ENCODE data around the gene GNRHR.
"Not testable (repeated sequence)": the region's sequence is repeated elsewhere in the genome, so short reads cannot be mapped to it uniquely, and the experiment has no call there.

The GNRHR gene, protein sequence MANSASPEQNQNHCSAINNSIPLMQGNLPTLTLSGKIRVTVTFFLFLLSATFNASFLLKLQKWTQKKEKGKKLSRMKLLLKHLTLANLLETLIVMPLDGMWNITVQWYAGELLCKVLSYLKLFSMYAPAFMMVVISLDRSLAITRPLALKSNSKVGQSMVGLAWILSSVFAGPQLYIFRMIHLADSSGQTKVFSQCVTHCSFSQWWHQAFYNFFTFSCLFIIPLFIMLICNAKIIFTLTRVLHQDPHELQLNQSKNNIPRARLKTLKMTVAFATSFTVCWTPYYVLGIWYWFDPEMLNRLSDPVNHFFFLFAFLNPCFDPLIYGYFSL

GRCh38 chr4:67754288-67754687, at the start of gene GNRHR:
GNRHR (minus strand) TSS chr4:67754388; CDS start chr4:67754335, 53 bp downstream.
- DNase-seq (ENCODE audit: low read depth in 2 of 2) = no peak

- no peak for DNase-seq (ENCODE audit: low read depth in 2 of 2)
These were observed 42.6 kb upstream of the GNRHR start for GRCh38 chr4:67796810-67797209.

- no peak for DNase-seq (ENCODE audit: low read depth in 2 of 2)
These were observed 36.5 kb upstream of the GNRHR start for GRCh38 chr4:67790721-67791120.

DNA sequence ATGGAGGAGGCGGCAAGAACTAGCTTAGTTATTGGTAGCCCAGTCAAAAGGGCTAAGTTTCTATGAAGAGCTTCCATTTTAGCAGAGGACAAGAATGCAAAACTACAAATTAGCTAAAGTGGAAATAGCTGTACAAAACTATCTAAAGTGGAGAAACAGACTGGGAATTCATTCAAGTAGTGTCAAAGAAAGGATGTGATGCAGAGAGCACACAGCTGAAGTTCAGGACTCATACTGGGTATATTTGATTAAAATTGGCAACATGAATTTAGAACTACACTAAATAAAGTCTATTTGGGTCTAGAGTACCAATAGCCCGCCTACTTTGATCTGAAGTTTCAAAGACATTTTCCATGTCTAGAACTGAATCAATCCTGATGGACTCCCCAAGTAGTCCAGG, 33.1 kb upstream of the GNRHR start:
- no peak for DNase-seq (ENCODE audit: low read depth in 2 of 2)

DNA sequence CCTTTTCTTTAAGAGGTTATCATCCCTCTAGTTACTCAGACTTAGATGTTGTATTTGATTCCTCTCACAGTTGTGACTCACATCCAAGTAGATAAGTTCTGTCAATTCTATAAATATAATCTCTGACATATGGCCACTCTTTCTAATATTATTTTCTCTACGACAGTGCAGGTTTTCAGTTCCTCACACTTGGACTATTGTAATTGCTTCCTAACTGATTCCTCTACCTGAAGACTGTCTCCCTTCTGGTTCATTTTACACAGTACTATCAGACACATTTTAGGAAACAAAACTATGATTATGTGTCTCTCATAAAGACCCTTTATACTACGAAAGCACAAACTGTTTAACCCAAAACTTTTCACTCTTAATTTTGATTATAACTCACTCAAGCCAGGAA, 31.3 kb upstream of the GNRHR start:
- DNase-seq (ENCODE audit: low read depth in 2 of 2) = no peak

- DNase-seq (ENCODE audit: low read depth in 2 of 2) = no peak
These were observed 25.4 kb upstream of the GNRHR start for GRCh38 chr4:67779631-67780030.

DNA sequence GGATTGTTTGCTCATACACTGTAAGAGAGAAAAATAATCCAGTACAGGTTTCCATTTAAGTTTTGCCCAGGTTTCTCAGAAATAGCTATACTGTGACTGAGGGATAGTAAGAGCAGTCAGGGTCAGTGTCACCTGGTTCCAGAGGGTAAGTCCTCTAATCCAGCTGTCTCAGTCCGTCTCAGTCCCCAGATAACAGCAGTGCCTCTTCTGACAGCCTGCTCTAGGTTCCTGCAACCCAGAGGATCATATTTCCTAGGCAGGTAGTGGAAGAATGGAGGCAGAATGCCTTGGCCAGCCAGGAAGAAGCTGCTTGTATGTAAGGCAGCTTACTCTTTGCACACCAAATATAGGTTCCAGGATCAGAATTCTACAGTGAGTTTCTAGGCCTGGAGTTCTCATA, 22.6 kb upstream of the GNRHR start:
- DNase-seq (ENCODE audit: low read depth in 2 of 2) = no peak

GRCh38 chr4:67770422-67770821, 16.2 kb upstream of the GNRHR start:
- no peak for DNase-seq (ENCODE audit: low read depth in 2 of 2)

GRCh38 chr4:67765928-67766327, 11.7 kb upstream of the GNRHR start:
- no peak for DNase-seq (ENCODE audit: low read depth in 2 of 2)

GRCh38 chr4:67765401-67765800, 11.2 kb upstream of the GNRHR start:
- no peak for DNase-seq (ENCODE audit: low read depth in 2 of 2)

- no peak for DNase-seq (ENCODE audit: low read depth in 2 of 2)
These were observed 10.0 kb upstream of the GNRHR start for GRCh38 chr4:67764183-67764582.

- DNase-seq (ENCODE audit: low read depth in 2 of 2) = no peak
These were observed 7.9 kb upstream of the GNRHR start for GRCh38 chr4:67762086-67762485.

DNA sequence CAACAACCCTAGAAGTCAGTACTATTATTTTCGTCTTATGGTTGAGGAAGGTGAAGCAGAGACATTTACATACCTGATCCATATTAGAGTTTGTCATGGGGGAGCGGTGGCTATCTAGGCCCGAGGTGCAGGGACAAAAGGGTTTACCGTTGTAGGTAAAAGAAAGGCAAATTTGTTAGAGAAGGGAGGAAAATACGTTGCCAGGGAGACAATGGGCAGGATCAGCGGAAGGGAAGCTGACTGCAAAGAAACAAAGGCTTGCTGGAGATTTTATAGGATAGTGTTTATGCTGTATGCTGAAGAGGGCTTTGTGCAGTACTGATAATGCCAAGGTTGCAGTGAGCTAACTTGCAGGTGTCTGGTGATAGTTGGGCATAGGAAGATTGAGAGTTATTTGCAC, 2.8 kb upstream of the GNRHR start:
- DNase-seq (ENCODE audit: low read depth in 2 of 2) = not testable (repeated sequence)

DNA sequence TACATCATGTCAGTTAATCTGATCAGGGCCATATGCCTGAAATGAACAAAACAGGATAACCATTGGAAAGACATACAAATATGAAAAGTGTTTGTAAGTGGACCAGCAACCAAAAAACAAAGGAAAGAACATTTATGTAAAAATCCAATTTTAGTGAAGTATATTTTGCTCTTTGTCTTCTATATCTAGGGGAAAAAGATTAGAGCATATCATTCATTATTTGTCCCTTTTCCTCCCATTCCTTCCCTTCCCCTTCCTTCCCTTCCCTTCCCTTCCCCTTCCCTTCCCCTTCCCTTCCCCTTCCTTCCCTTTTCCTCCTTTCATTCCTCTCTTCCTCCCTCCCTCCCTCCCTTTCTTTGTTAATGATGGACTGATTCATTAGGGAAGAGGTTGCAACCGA, 1.8 kb upstream of the GNRHR start:
- DNase-seq (ENCODE audit: low read depth in 2 of 2) = no peak

DNA sequence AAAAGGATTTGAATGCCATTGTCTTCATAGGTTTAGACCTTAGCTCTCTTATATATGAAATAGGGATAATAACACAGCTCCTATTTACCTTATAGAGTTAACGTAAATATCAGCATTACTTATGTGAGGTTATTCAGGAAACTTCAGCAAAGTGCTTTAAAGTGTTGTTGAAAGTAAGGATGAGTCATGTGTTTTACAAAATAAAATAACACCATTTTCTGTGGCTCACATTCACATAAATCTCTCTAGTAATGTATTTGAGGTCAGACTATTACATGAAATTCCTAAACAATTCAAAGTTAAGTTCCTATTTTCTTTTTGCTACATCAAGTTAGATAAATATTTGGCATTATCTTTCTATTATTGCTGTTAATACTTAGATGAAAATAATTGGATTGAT, 2.9 kb downstream of the GNRHR start:
- no peak for DNase-seq (ENCODE audit: low read depth in 2 of 2)

- DNase-seq (ENCODE audit: low read depth in 2 of 2) = no peak
These were observed 3.5 kb downstream of the GNRHR start for GRCh38 chr4:67750691-67751090.

DNA sequence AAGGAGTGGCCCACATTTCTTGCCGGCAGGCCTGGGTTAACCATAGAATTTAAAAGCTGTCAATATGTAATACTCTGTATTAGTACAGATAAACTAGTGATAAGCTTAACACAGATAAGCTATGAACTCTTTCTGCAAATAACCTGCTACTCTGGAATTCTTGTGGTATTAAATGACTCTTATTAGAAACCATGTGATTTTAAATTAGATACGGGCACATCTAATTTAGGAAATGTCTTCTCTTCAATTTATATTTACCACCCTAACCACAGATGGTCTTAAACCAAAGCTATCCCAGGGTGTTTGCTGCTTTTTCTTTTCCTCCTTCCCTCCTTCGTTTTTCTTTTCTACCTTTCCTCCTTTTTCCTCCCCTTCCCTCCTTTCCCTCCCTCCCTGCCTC, 4.9 kb downstream of the GNRHR start:
- no peak for DNase-seq (ENCODE audit: low read depth in 2 of 2)

DNA sequence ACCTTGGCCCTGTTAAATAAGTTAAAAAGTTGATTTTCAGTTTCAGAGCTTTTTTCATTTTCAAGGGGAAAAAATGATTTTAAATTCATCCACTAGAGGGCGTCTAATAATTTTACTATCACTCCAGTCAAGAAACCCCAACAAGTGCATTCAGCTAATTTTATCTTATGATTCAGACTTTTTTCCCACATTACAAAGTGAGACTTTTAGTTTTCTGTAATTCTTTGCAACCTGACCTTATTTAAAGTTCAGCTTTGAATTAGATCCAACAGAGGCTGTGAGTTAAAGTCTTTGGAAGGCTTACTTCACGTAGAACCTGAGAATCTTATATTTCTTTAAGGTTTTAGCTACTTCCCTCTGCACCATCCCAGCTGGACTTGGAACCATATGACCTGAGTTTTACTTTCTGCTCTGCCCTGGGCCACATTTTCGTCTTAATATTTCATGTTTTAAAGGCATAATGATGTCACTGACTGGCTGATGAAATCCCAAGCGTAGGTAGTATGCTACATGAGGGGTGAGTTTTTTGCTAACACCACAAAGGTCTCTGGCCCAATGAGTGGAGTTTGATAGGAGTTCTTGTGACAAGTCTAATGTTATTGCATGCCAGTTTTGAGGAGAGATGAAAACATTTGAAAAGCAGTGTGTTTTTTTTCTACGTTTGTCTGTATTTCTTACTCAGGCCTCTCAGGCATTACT, 7.2 kb downstream of the GNRHR start:
- DNase-seq (ENCODE audit: low read depth in 2 of 2) = no peak

- no peak for DNase-seq (ENCODE audit: low read depth in 2 of 2)
These were observed 9.5 kb downstream of the GNRHR start for GRCh38 chr4:67744561-67745283.

GRCh38 chr4:67743194-67743593, 11.0 kb downstream of the GNRHR start:
- DNase-seq (ENCODE audit: low read depth in 2 of 2) = no peak

- DNase-seq (ENCODE audit: low read depth in 2 of 2) = no peak
These were observed 17.9 kb downstream of the GNRHR start for GRCh38 chr4:67736262-67736661.

- no peak for DNase-seq (ENCODE audit: low read depth in 2 of 2)
These were observed 18.9 kb downstream of the GNRHR start for GRCh38 chr4:67735325-67735724.

DNA sequence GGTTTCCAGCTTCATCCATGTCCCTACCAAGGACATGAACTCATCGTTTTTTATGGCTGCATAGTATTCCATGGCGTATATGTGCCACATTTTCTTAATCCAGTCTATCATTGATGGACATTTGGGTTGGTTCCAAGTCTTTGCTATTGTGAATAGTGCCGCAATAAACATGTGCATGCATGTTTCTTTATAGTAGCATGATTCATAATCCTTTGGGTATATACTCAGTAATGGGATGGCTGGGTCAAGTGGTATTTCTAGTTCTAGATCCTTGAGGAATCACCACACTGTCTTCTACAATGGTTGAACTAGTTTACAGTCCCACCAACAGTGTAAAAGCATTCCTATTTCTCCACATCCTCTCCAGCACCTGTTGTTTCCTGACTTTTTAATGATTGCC, 23.7 kb downstream of the GNRHR start:
- not testable (repeated sequence) for DNase-seq (ENCODE audit: low read depth in 2 of 2)
